CD4-positive, alpha-beta T cell treated with Interleukin-4 for 4 hours (primary cell): ENCODE results near the gene ANO6.
"Not testable (repeated sequence)": the region's sequence is repeated elsewhere in the genome, so short reads cannot be mapped to it uniquely, and the experiment has no call there.

ENCODE experiments used
- DNase-seq: peaks from one replicate; pipeline ENCODE4 v3.0.0-alpha.2; 2020

ANO6 gene

GRCh38 chr12:45242180-45242579 lies 26.3 kb downstream of the ANO6 start:
- no peak for DNase-seq

DNA sequence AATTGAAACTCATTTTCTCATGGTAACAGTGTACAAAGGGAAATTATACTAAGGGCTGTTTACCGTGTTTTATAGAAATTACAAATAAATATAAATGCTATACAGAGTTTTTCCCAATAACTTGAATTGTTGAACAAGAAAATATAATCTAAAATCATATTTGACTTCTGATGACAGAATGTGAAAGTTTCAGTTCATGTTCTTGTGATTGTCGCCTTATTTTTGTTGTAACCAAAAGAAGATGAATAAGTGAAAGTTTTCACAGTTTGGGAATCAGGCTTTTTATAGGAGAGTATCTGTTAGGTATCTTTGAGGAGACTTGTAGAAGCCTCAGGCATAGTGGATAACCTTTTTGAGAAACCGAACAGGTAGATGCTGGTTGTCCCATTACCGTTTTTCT lies 28.1 kb downstream of the ANO6 start:
- DNase-seq = no peak

DNA sequence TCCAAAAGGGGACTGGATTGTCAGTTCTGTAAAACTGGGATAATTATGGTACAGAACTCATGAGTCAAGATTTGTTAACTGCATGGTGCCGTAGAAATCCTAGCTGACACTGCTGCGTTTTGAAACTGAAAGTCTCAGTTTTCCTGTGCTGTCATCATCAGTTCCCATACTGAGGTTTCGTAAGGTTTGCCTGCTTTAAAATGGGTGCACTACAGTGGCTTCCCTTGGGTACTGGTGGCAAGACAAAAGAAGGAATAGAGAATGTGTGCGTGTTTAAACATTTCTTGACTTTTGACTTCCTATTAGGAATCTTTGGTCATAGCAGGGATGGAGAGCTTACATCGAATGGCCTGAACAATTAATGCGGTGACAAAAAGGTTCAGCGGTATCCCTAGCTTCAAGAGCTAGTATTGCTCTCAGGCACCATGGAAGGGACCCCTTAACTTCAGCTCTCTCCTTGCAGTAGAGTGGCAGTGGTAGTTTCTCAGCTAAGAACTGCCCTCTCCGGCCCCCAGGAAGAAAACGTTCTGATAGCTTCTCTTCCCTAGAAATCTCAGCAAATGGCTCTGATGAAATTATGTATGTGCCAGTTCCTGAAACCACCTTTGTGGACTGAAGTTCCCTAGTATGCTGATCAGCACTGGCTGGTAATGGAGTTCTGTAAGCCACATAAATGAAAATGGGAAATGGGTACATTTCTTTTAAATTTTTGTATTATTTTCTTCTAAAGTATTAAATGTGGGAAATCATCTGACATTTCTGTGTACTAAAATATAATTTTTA lies 28.9 kb downstream of the ANO6 start:
- DNase-seq = peak; percentile 32

GRCh38 chr12:45246236-45246635 lies 30.3 kb downstream of the ANO6 start:
- no peak for DNase-seq

- DNase-seq = no peak
Observed at GRCh38 chr12:45247589-45247988, 31.7 kb downstream of the ANO6 start.

DNA sequence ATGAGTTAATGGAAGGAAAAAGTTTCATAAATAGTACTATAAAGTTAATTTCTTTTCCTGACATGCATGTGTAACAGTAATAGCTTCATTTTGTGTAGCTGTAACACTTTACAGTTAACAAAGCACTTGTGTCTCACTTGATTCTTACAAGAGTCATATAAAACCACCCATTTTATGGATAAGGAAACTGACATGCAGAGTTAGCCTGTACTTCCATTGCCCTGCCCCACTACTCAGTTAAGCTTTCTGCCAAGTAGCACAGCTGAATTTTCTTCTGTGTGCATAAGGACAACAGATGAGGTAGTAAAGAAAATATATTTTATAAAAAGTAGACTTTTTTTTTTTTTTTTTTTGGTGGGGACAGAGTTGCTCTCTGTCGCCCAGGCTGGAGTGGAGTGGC lies 32.2 kb downstream of the ANO6 start:
- no peak for DNase-seq

DNA sequence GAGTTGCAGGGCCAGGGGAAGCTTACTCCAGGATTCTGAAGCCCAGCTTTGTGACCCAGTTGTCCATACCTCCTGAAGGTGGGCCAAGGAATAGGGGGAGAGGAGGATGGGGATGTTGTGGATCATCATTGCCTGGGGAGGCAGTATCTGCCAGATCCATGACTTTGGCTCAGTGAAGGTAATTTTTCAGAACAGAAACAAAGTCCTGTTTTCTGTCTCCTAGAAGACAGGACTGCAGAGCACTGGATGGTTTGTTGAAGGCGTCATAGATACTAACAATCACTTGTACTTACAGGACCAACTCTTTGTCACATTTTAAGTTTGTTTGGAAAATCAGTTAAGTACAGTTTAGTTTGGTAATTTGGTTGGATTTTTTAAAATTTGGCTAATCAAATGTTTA lies 38.4 kb downstream of the ANO6 start:
- no peak for DNase-seq

DNA sequence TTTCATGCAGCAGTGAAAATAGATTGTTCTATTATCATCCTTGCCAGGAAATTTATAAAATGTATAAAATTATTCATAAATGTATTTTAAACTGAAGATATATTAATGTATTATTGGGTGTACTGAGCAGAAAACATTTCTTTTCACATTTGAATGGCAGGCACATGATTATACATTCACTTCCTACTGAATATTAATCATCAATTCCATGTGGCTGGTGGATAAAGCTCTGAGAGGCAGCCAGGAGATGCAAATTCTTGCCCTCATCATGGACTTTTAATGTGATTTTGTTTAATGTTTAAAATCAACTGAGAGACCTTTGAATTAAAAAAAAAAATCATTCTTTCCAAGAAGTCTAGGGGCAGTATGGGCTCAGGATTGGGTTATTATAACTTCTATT lies 40.8 kb downstream of the ANO6 start:
- no peak for DNase-seq

GRCh38 chr12:45257185-45257930 lies 41.5 kb downstream of the ANO6 start:
- no peak for DNase-seq

DNA sequence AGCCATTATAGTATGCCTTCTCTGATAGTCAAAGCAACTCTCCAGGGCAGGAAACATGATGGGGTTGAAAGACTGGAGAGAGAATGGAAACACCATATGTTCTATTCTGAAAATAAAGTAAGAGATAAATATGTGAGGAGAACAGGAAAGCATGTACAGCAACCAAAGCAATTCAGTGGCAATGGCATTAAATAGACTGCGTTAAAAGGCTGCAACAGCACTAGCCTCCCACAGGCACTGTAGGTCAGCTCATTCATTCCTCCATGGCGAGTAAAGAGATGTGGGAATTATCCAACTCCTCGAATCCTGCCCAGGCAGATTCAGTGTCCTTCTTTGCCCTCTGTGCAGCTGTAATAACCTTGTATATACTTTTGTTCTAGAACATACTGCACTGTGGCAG lies 43.8 kb downstream of the ANO6 start:
- no peak for DNase-seq

GRCh38 chr12:45260104-45260815 lies 44.4 kb downstream of the ANO6 start:
- DNase-seq = no peak

DNA sequence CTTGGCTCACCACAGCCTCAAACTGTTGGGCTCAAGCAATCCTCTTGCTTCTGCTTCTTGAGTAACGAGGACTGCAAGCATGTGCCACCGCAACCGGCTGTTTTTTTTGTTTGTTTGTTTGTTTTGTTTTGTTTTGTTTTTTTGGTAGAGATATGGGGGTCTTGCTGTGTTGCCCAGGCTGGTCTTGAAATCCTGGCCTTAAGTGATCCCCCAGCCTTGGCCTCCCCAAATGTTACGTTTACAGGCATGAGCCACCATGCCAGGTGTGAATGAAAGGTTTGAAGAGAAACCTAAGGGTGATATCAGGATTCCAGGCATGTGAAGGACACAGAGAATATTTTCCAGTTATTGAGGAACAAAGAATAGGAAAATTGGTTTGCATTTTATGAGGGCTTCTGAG lies 45.0 kb downstream of the ANO6 start:
- DNase-seq = no peak

DNA sequence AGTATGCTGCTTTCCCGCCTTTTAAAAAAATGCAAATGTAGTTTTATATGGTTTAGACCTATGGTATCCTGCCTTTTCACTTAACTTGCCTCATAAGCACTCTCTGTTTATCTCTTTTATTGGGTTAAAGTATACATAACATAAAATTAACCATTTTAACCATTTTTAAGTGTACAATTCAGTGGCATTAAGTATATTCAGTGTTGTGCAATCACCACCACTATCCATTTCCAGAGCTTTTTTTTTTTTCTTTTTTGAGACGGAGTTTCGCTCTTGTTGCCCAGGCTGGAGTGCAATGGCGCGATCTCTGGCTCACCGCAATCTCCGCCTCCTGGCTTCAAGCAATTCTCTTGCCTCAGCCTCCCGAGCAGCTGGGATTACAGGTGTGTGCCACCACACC lies 46.3 kb downstream of the ANO6 start:
- not testable (repeated sequence) for DNase-seq

DNA sequence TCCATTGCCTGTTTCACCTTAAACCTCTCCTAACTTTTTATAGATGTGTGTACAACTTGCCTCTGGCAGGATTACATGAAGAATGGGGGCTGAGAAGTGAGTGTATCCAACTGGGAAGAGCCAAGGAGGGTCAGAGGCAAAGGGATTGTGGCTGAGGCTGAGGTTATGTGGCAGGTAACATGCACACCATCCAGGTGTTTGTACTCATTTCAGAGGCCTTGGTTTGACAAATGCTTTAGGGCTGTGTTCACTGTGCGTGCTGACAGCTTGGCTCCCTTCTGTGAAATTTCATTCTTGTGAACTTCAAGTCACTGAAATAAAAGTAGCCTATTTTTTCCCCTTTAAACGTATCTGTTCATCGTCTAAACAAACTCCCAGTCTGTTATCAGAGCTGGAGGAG lies 47.7 kb downstream of the ANO6 start:
- no peak for DNase-seq

DNA sequence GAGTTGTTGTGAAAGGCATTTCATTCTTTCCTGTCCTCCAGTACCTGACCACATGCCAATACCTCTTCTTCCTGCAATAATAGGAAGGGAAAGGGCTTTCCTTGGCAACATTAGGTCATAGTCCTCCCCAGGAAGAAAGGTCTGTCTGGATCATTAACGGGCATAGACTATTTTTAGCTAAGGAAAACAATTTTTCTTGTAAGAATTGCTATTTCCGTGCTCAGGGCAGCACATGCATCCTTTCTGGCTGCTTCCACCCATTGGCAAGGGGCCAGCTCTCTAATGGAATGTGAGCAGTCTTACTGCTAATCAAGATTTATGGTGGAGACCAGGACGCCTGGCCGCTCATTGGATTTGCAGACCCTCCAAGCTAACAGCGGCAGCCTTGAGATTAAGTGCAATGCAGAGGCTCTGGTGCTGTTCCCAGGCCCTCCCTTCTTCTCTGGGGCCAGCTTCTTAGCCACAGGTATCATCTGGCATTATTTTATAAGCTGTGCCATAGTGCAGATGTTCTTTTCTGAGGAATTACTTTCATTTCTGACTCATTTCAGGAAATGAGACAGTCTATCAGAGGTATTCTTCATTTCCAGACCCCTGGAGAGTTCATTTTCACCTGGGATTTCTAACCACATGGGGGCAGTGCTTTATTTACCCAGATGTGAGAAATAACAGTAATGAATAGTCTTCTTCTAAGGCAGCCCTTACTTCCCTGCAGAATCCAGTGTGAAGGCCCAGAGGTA lies 52.9 kb downstream of the ANO6 start:
- no peak for DNase-seq

DNA sequence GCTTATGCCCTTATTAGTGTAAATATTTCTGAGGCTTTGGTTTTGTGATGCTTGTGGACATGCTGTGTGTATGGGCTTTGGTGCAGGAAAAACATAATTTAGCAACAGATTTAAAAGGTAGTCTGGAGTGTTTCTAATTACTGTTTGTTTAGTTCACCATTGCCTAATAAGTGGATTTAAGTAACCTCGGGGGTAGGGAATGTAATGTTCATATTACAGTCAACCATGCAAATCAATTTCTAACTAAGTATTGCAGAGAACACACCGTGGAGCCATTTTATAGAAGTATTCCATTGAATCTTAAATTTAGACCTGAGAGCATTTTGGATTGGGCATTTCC lies 53.5 kb downstream of the ANO6 start:
- no peak for DNase-seq

DNA sequence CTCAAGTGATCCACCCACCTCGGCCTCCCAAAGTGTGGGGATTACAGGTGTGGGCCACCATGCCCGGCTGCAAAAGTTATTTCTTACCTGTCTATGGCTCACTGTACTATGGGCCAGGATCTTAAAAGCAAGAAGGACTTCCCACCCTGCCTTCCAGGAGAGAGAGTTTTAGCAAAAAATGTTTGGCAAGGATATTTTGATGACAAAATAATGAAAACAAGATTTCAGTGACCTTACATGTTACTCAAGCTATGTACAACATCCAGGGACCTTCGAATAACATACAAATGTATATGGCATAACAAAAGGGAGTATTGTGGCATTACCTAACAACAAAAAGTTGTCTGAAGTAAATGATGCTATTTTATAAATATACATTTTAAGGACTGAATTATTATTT lies 55.1 kb downstream of the ANO6 start:
- no peak for DNase-seq

DNA sequence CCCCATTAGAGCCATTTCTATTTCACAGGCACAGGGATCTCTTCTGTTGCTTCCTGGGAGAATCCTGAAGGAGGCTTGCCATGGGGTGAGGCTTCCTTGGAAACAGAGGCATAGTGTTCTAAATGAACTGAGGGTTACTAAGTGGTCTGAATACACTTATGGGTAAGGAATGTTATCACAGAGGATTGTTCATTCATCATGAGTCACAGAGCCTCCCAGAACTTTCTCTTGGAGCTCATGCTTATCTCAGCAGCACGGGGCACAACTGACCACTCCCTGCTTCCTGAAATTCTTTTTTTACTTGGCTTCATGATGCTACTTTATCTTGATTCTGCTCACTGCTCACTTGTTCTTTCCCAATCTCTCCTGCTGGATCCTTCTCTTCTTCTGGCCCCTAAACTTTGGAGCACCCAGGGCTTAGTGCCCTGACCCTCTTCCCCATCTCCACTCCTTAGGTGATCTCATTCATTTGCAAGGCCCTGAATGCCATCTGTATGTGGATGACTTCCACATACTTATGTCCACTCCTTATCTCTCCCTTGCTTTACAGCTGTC lies 57.9 kb downstream of the ANO6 start:
- DNase-seq = no peak

DNA sequence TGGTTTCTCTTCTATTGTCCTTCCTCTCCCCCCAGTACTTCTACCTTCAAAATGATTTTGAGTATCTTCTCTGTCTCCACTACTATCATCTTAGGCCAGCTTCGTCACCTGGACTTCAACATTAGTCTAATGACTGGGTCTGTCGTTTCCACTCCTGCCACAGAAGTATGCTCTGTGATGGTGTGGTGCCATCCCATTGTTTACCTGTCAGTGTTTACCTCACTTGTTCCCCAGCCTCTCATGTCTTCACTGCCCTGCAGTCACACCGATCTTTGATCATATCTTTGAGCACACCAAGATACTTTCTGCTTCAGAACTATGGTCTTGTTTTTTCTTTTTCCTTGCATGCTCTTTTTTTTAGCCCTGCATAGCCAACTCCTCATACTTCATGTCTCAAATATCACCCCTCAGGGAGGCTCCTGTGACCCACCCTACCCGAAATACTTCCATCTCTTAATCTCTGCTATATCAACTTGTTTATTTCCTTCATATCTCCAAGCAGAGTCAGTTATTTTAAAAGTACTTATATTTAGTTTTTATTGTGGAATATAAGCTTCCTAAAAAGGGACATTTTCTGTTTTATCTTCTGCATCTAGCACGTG lies 60.4 kb downstream of the ANO6 start:
- no peak for DNase-seq

DNA sequence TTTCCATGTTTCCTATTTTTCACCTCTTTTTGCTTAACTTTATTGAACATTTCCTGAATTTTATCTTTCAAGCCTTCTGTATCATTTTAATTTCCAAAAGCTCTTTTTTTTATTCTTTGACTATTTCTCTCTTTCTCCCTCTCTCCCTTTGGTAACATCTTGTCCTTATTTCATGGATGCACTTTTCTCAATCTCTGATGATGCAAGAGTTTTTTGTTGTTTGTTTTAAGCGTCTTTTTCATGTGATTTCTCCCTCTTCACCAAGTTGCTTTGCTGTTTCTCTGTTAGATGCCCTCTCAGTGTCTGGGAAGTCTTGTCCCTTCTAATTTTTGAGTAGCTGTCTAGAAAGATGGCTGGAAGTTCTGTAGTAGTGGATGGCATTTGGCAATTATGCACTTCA lies 62.6 kb downstream of the ANO6 start:
- no peak for DNase-seq

DNA sequence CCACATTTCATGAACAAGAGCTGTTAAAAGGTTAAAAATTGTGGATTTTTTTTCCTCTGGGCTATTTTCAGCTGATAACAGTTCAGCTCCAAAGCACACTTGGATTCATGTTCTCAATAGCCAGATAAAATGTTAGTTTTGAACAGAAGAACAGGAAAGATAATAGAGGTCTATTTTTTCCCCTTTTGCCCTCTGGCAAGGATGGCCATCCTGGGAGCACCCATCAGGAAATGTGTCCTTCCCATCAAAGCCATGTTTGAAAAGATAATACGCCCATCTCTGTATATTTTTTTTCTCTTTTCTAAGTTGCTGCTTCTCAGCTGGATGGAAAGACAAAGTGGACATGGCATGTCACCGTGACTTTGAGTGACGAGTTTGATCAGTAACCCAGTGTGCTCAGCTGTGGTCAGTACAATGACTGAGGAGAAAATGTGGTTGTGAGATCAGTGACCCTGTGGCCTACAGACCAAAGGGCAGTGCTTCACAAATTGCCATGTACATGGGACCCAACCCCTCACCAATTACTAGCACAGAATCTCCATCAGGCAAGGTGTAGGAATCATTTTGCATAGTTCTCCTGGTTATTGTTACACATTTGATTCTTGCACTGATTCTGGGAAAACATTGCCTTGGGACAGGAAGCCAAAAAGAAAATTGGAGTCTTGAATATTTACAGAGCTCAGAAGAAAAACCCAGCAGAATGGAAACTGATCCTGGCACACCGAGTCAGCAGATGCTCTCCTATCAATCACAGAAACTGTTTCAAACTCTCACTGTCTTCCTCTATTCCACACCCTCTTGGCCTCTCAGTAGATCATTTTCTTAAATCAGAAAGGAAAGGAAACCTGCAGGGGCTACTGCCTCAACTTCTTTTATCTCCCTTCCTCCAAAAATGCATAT lies 64.3 kb downstream of the ANO6 start:
- no peak for DNase-seq

- no peak for DNase-seq
Observed at GRCh38 chr12:45281994-45282393, 66.1 kb downstream of the ANO6 start.
